ENCODE measurements around the gene DPP6. TPM values are rescaled to one million over a fixed set of nuclear protein-coding genes. Genes with fewer than 3 reads are reported as not detected.

The DPP6 gene
- total RNA-seq, 1 experiment from 2014 or later: not detected

DNA sequence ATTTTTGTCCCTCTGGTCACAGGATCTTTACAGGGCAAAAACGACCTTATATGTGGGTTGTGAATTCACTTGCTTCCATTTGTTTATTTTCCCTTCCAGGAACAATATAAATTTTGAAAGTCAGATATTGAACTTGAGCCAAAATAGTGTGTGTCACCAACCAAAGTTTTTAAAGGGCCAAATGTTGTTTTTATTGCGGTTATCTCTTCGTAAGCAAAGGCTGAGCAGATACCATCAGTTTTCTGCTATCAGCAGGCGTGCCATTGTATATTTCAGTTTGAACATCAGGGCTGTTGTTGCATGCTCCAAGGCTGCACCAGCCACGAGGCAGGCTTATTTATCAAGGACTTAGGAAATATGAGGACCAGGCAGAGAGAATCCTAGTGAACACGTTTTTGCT is 790.4 kb downstream of the DPP6 start:
- Histone ChIP-seq H3K4me3 (ENCODE audit: low read length) (no peak overlapping the region), H3F3A (ENCODE audit: low read length, unreplicated experiment) (no peaks in the 10 kb centered on the region), H3K79me2 (ENCODE audit: low read length) (no peaks in the 10 kb centered on the region), H4K20me1 (ENCODE audit: low read length) (no peaks in the 10 kb centered on the region), H3K9me3 (ENCODE audit: low read length) (no peaks in the 10 kb centered on the region), H2AFZ (ENCODE audit: low read length) (no peak overlapping the region), H3K9me2 (replicated peaks; ENCODE audit: low read length) (no peaks in the 10 kb centered on the region), H3K36me3 (ENCODE audit: low read depth, low read length) (no peaks in the 10 kb centered on the region), H3K4me1 (ENCODE audit: insufficient read depth, low read length) (no peaks in the 10 kb centered on the region), H3K4me2 (ENCODE audit: low read length) (no peak overlapping the region), H3K27me3 (ENCODE audit: low read length) (peaks cover 78% of the 10 kb centered on the region), H3K27ac (ENCODE audit: low read length) (no peak overlapping the region), H3K9ac (ENCODE audit: low read length) (no peak overlapping the region)
- intact Hi-C loops (cut with micrococcal nuclease): no loop called here
- ATAC-seq (no peak), DNase-seq (peak; percentile 37)
- no peak for TF ChIP-seq EZH2 (IDR thresholded peaks at IDR 0.05; ENCODE audit: low read length, unreplicated experiment)
- TF ChIP-seq, protein P1, sequence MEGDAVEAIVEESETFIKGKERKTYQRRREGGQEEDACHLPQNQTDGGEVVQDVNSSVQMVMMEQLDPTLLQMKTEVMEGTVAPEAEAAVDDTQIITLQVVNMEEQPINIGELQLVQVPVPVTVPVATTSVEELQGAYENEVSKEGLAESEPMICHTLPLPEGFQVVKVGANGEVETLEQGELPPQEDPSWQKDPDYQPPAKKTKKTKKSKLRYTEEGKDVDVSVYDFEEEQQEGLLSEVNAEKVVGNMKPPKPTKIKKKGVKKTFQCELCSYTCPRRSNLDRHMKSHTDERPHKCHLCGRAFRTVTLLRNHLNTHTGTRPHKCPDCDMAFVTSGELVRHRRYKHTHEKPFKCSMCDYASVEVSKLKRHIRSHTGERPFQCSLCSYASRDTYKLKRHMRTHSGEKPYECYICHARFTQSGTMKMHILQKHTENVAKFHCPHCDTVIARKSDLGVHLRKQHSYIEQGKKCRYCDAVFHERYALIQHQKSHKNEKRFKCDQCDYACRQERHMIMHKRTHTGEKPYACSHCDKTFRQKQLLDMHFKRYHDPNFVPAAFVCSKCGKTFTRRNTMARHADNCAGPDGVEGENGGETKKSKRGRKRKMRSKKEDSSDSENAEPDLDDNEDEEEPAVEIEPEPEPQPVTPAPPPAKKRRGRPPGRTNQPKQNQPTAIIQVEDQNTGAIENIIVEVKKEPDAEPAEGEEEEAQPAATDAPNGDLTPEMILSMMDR (conservative IDR thresholded peaks at IDR 0.05; ENCODE audit: low read depth, low read length): no peak
- no peak for TF ChIP-seq EZH2phosphoT487 (IDR thresholded peaks at IDR 0.05; ENCODE audit: borderline replicate concordance, low read length)
- ChIA-PET CTCF (no interaction called here), POLR2A (ENCODE audit: unreplicated experiment) (no interaction called here)
- BruUV-seq (replicated peaks): no TSS peak

DNA sequence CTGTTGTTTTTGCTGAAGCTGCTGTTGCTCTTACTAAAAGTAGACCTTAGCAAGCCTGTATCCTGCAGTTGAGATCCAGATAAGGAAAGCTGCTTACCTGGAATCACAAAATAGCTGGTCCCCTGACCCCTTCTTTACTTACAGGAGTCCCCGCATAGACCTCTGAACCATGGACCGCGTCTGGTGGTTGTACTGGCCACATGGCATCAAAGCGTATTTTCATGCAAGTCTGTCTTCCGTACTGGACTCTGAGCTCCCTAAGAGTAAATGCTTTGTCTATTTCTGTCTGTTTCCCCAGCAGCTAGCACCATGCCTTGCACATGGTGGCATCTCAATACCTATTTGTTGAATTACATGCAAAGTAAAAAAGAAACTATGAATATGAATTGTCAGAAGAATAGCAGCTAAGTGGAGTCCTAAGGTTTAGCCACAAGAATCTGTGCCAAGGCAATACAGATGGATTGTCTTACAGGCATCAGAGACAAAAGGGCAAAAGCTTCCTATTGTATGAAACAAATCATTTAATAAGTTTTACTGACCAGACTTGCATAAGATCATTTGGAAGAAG is 791.6 kb downstream of the DPP6 start:
- Histone ChIP-seq H3K4me1 (ENCODE audit: insufficient read depth, low read length) (no peaks in the 10 kb centered on the region), H3K36me3 (ENCODE audit: low read depth, low read length) (no peaks in the 10 kb centered on the region), H3K9ac (ENCODE audit: low read length) (no peak overlapping the region), H3K4me2 (ENCODE audit: low read length) (no peak overlapping the region), H3F3A (ENCODE audit: low read length, unreplicated experiment) (no peaks in the 10 kb centered on the region), H4K20me1 (ENCODE audit: low read length) (no peaks in the 10 kb centered on the region), H3K27ac (ENCODE audit: low read length) (no peak overlapping the region), H3K79me2 (ENCODE audit: low read length) (no peaks in the 10 kb centered on the region), H3K9me3 (ENCODE audit: low read length) (no peaks in the 10 kb centered on the region), H3K4me3 (ENCODE audit: low read length) (no peak overlapping the region), H3K27me3 (ENCODE audit: low read length) (peaks cover 72% of the 10 kb centered on the region), H3K9me2 (replicated peaks; ENCODE audit: low read length) (no peaks in the 10 kb centered on the region), H2AFZ (ENCODE audit: low read length) (no peak overlapping the region)
- CTCF ChIA-PET: no interaction called here
- POLR2A ChIA-PET (ENCODE audit: unreplicated experiment): no interaction called here
- TF ChIP-seq, protein P1 (conservative IDR thresholded peaks at IDR 0.05; ENCODE audit: low read depth, low read length): no peak
- no peak for TF ChIP-seq EZH2 (IDR thresholded peaks at IDR 0.05; ENCODE audit: low read length, unreplicated experiment)
- no peak for TF ChIP-seq EZH2phosphoT487 (IDR thresholded peaks at IDR 0.05; ENCODE audit: borderline replicate concordance, low read length)
- no peak for ATAC-seq
- DNase-seq: no peak
- intact Hi-C loops (cut with micrococcal nuclease): no loop called here
- no TSS peak for BruUV-seq (replicated peaks)

DNA sequence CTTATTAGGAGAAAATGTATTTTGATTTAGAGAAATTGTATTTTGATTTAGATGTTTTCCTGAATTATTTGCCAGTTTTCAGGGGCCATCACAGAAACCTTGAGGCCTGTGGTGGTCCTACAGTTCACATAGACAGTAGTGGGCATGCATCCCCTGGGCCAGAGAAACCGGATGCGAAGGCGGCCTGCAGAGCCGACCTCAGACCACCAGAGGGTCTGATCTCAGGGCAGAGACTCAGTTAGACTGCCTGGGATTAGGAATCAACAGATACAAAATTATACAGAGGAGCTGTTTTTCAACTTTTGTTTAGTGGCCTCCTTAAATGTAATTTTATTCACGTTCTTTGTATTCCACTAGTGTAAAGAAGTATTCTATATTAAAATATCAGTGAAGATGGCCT is 792.3 kb downstream of the DPP6 start:
- POLR2A ChIA-PET (ENCODE audit: unreplicated experiment): no interaction called here
- intact Hi-C loops (cut with micrococcal nuclease): no loop called here
- H3K4me3 ChIP-seq (ENCODE audit: low read length): no peak overlapping the region
- no peaks in the 10 kb centered on the region for H3K36me3 ChIP-seq (ENCODE audit: low read depth, low read length)
- H3K27ac ChIP-seq (ENCODE audit: low read length): no peak overlapping the region
- H3K27me3 ChIP-seq (ENCODE audit: low read length): peaks cover 65% of the 10 kb centered on the region
- no peak overlapping the region for H2AFZ ChIP-seq (ENCODE audit: low read length)
- no peaks in the 10 kb centered on the region for H3F3A ChIP-seq (ENCODE audit: low read length, unreplicated experiment)
- BruUV-seq (replicated peaks): no TSS peak
- no peaks in the 10 kb centered on the region for H3K9me2 ChIP-seq (replicated peaks; ENCODE audit: low read length)
- no peaks in the 10 kb centered on the region for H3K4me1 ChIP-seq (ENCODE audit: insufficient read depth, low read length)
- H3K4me2 ChIP-seq (ENCODE audit: low read length): no peak overlapping the region
- H3K9ac ChIP-seq (ENCODE audit: low read length): no peak overlapping the region
- ATAC-seq: no peak
- H3K9me3 ChIP-seq (ENCODE audit: low read length): no peaks in the 10 kb centered on the region
- CTCF ChIA-PET: no interaction called here
- no peak for DNase-seq
- H3K79me2 ChIP-seq (ENCODE audit: low read length): no peaks in the 10 kb centered on the region
- no peaks in the 10 kb centered on the region for H4K20me1 ChIP-seq (ENCODE audit: low read length)
- no peak for TF ChIP-seq EZH2 (IDR thresholded peaks at IDR 0.05; ENCODE audit: low read length, unreplicated experiment)
- TF ChIP-seq EZH2phosphoT487 (IDR thresholded peaks at IDR 0.05; ENCODE audit: borderline replicate concordance, low read length): no peak
- TF ChIP-seq, protein P1 (conservative IDR thresholded peaks at IDR 0.05; ENCODE audit: low read depth, low read length): no peak
